HPDE6-E6E7 (cell line): ENCODE results near the gene ZC3H6.

Experiments used
- DNase-seq: peaks from one replicate; pipeline ENCODE4 v3.0.0; 2011; ENCODE audit warnings: missing footprints; ENCODE audit errors: extremely low spot score

ZC3H6 gene

GRCh38 chr2:112275311-112275886, at the start of gene ZC3H6:
TSS of gene ZC3H6 (plus strand) at chr2:112275597. CDS start at chr2:112275995, 398 bp downstream.
- DNase-seq = peak; percentile 91

DNA sequence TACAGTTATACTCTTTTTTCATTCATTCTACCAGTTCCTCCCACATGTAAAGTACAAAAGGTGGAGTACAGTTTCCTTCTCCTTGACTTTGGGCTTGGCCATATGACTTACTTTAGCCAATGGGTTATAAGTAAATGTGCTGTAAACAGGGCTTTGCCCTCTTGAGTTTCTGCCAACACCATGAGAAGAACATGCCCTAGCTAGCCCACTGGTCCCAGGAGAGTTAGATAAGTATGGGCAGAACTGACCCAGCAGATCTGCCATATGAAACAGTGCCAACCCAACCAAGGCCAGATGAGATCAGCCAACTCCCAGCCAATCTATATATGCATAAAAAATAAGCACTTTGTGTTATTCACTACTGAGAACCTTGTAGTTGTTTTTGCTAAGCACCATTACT, 46.0 kb upstream of the ZC3H6 start:
- DNase-seq = peak; percentile 82

GRCh38 chr2:112230371-112230770, 45.0 kb upstream of the ZC3H6 start:
- no peak for DNase-seq

DNA sequence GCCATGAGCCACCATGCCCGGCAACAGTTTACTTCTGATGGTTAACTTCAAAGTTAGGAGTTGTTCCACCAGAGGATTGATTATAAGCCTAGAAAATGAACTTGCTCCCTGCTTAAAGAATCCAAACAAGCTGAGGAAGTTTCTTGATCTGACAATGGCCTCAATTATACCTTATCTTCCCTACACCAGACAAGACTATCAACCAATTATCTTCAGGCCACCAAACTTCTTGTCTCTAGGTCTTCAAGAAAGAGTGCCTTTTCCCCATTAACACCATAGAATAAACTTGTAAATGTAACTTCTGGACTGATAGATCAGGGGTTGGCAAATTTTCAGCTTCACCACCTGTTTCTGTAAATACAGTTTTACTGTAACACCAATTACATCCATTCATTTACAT, 35.5 kb upstream of the ZC3H6 start:
- no peak for DNase-seq

DNA sequence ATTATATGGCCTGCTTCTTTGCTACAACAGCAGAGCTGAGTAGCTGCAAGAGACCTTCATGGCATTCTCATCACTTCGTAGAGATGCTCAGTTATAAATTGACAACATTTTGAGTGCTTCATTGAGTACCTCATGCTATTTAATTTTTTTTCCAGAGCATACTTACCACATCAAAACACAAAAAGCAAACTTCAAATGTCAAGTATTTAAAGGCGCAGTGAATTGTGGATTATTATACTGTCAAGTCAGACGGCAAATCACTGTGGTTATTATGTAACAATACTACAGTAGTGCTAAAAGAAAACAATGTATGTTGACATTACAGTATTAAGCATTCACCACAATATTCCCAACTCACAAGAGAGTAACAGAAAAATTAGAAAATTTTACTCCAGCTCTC, 33.0 kb upstream of the ZC3H6 start:
- DNase-seq = no peak

- DNase-seq = no peak
Measured at GRCh38 chr2:112243233-112243632, 32.2 kb upstream of the ZC3H6 start.

GRCh38 chr2:112244854-112245253, 30.5 kb upstream of the ZC3H6 start:
- DNase-seq = no peak

- DNase-seq = no peak
Measured at GRCh38 chr2:112251271-112251670, 24.1 kb upstream of the ZC3H6 start.

GRCh38 chr2:112253261-112253815, 22.1 kb upstream of the ZC3H6 start:
- no peak for DNase-seq

- DNase-seq = peak; percentile 99
Measured at GRCh38 chr2:112254466-112255240, 20.7 kb upstream of the ZC3H6 start, which contains the start of gene ZC3H8. TSS of gene ZC3H8 (minus strand) at chr2:112255042. CDS start at chr2:112254981, 61 bp downstream.

- no peak for DNase-seq
Measured at GRCh38 chr2:112255875-112256274, 19.5 kb upstream of the ZC3H6 start.

GRCh38 chr2:112256654-112257053, 18.7 kb upstream of the ZC3H6 start:
- DNase-seq = no peak

DNA sequence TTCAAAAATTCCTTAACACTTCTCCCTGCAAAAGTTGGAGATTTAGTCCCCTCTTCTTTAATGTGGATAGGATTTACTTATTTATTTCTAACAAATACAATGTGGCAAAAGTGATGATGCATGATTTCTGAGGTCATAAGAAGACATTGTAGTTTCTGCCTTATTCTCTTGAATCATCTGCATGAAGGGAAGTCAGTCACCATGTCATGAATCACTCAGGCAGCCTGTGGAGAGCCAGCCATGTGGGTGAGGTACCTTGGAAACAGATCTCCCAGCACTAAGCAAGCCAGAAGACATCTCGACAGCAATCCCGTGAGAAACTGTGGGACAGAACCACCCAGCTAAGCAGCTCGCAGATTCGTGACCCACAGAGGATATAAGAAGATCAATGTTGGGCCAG, 17.8 kb upstream of the ZC3H6 start:
- DNase-seq = no peak

GRCh38 chr2:112259509-112260294, 15.7 kb upstream of the ZC3H6 start:
- DNase-seq = peak; percentile 56

- DNase-seq = no peak
Measured at GRCh38 chr2:112260295-112260625, 15.1 kb upstream of the ZC3H6 start.

- no peak for DNase-seq
Measured at GRCh38 chr2:112262876-112263275, 12.5 kb upstream of the ZC3H6 start.

GRCh38 chr2:112268547-112268946, 6.8 kb upstream of the ZC3H6 start:
- no peak for DNase-seq

- DNase-seq = no peak
Measured at GRCh38 chr2:112272669-112273068, 2.7 kb upstream of the ZC3H6 start.

- no peak for DNase-seq
Measured at GRCh38 chr2:112273349-112273748, 2.0 kb upstream of the ZC3H6 start.

DNA sequence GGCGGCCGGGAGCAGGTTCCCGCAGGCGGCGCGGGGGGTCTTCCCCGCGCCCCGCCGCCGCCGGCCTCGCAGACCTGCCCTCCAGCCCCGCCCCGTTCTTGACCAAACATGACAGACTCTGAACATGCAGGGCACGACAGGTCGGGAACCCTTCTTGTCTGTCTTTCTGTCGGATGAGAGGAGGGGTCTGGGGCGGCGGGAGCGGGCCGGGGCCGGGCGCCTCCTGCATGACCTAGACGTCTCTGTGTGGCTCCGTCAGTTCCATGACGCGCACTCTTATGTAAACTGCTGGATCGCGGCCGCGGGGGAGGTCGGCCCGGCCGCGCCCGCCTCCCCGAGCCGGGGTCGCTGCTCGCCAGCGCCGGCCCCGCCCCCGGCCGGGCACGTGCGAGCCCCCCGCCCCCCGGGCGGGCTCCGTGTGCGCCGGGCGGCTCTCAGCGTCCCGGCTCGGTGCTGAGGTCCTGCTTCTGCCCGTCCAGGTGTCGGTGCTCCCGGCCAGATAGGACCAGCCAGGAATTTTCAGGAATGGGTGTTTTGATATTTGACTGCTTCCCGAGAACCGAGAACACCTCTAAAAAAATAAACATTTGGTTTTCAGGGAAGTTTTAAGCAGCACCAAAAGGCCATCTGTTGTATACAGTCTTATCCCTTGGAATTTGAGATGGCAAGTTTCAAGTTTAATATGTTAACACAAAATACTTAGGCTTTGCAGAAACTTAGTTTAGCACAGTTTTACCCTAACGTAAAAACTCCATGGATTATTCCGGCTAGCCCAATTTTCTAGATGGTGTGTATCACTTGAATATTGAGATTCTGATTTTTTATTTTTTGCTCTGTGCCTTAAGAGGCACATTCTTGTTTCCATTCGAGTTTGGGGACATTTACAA, 733 bp downstream of the ZC3H6 start:
- DNase-seq = peak; percentile 39

- no peak for DNase-seq
Measured at GRCh38 chr2:112276954-112277353, 1.6 kb downstream of the ZC3H6 start.
